ENCODE results near the gene RNF141. TPM values are rescaled to one million over a fixed set of nuclear protein-coding genes. Genes with fewer than 3 reads are reported as not detected.

RNF141 gene
- total RNA-seq, 1 donor = 34.9 TPM

DNA sequence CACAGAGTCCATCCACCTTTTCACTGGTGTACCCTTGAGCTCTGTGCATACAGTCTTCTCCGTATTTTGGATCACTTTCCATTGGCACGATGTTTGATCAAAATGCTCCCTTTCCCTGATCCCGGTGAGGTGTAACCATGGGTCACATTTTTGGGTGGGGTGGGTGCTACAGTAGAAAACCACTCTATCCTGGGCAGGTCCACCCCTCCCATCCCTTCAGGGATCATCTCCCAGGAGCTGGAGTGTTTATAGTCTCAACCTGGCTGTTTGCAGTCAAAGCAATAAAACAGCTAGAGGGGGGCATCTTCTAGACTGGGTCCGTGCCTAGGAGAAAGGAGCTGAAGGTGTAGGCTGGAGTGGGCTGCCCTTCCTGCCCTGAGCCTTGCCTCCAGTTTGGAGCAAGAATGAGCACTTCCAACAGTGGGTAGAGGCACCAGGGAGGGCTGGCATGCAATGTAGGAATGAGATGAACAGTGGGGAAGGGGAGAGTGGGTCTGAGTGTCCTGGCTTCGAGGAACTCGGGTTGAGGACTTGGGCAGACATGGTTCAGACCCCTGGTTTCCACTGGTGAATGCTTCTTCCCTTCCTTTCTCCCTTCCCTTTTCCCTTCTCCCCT lies 38.8 kb downstream of the RNF141 start:
- no peak overlapping the region for H3K4me3 ChIP-seq (ENCODE audit: low read depth, low read length)
- no peak for DNase-seq (ENCODE audit: low read depth)
- TF ChIP-seq, protein P1, sequence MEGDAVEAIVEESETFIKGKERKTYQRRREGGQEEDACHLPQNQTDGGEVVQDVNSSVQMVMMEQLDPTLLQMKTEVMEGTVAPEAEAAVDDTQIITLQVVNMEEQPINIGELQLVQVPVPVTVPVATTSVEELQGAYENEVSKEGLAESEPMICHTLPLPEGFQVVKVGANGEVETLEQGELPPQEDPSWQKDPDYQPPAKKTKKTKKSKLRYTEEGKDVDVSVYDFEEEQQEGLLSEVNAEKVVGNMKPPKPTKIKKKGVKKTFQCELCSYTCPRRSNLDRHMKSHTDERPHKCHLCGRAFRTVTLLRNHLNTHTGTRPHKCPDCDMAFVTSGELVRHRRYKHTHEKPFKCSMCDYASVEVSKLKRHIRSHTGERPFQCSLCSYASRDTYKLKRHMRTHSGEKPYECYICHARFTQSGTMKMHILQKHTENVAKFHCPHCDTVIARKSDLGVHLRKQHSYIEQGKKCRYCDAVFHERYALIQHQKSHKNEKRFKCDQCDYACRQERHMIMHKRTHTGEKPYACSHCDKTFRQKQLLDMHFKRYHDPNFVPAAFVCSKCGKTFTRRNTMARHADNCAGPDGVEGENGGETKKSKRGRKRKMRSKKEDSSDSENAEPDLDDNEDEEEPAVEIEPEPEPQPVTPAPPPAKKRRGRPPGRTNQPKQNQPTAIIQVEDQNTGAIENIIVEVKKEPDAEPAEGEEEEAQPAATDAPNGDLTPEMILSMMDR (IDR thresholded peaks at IDR 0.05; ENCODE audit: insufficient read depth, low read length) = no peak

DNA sequence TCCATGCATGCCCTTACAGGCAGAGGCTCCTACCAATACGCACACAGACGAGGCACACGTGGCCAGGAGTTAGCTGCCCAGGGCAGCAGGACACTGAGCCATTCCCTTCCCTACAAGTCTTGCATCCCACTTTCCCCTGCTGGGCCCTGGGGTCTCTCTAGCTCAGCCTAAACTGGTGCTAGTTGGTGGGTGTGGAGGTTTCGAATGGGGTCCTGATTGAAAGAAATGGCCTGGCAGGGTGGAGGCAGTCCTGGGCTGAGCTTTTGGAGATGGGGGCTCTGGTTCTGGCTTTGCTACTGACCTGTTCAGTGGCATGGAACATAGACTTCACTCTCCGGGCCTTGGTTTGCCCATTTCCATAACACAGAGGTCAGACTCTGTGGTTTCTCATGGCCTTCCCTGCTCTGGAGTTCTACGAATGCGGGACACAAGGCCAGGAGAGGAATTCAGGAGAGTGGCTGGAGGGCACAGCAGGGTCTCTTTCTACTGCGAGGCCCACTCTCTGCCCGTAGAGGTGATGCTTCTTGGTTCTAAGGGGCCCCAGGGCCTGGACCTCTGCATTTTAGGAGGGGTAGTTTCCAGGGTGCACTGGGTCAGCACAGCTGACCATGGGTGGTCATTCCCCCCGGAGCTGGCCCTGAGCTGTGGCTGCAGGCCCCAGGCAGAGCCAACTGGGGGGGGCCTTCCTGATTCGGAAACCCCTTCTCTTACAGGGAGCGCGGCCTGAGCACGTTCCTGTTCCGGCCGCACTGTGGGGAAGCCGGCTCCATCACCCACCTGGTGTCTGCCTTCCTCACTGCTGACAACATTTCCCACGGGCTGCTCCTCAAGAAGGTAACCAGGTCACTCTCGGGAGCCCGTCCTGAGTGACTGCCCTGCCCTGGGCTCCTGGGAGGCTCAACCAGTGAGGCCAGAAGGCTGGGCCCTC lies 40.0 kb downstream of the RNF141 start:
- no peak overlapping the region for H3K4me3 ChIP-seq (ENCODE audit: low read depth, low read length)
- TF ChIP-seq, protein P1 (IDR thresholded peaks at IDR 0.05; ENCODE audit: insufficient read depth, low read length) = no peak
- no peak for DNase-seq (ENCODE audit: low read depth)

DNA sequence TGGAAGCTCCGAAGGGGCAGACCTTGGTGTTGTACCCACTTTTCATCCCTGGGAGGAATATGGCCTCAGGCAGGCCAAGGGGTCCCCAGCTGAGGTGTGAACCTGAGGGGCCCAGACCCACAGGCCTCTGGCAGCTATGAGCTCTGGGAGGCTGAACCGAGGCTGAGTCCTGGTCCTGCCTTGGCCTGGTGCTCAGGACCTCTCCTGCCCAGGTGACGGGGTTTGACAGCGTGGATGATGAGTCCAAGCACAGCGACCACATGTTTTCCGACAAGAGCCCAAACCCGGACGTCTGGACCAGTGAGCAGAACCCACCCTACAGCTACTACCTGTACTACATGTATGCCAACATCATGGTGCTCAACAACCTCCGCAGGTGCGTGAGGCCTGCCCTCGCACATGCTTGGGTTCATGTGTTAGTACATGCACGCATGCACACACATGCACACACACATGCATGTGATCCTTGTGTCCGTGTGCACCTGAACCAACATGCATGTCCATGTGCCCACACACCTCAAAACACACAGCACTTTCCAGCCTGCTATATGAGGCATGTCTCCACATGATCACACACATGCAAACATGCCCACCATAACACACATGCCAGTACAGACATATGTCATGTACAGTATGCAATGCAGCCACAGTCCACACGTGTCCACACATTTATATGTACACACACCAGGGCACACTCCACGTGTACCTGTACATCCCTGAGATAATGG lies 40.9 kb downstream of the RNF141 start:
- no peak overlapping the region for H3K4me3 ChIP-seq (ENCODE audit: low read depth, low read length)
- TF ChIP-seq, protein P1 (IDR thresholded peaks at IDR 0.05; ENCODE audit: insufficient read depth, low read length) = no peak
- DNase-seq (ENCODE audit: low read depth) = no peak

DNA sequence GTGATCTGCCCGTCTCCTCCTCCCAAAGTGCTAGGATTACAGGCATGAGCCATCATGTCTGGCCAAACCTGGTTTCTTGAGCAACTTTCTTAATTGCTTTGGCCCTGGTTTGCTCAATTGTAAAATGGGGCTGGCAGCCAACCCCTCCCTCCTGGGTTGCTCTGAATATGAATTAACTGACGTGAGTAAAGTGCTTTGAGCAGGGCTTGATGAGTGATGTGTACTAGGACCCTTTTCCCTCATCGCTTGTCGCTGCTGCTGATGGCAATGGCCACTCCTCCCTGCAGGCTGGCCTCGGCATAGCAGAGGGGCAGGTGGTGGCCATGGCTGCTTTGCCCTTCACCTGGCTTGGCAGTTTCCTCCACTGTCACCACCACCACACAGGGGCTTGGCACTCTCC lies 41.5 kb downstream of the RNF141 start:
- peak; percentile 40 for DNase-seq (ENCODE audit: low read depth)
- TF ChIP-seq, protein P1 (IDR thresholded peaks at IDR 0.05; ENCODE audit: insufficient read depth, low read length) = no peak
- H3K4me3 ChIP-seq (ENCODE audit: low read depth, low read length) = no peak overlapping the region

DNA sequence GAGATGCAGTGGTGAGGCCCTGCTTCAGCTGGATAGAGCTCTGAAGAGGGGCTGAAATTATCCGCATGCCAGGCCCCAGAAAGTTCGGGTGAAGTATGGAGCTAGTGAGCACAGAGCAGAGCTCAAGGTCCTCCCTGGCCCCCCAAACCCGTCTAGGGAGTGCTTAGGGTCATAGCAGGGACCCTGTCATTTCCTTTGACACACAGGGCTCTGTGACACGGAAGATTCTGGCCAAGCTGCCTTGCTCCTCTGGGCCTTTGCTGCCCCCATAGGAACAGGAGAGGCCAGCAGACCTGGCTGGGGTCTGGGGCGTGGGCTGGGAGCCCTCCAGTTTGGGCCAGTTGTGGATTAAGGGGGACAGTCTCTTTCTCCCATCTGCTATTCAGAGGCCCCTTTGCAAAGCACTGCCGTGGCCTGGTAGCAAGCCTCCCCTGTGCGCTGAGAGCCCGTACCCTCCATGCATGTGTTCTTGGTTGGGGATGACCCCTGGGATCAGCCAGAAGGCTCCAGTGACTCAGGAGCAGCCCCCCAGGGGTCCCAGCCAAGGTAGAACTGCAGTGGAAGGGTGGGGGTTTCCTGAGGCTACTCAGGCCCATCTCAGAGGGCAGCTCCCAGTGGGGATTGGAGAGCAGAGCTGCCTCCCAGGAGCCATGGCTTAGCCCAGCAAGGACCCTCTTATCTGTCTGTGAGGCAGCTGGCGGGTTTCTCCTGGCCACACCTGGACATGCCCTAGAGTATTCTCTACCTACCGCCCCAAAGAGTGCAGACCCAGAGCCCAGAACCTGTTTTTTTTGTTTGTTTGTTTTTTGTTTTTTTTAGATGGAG lies 42.3 kb downstream of the RNF141 start:
- DNase-seq (ENCODE audit: low read depth) = no peak
- no peak overlapping the region for H3K4me3 ChIP-seq (ENCODE audit: low read depth, low read length)
- TF ChIP-seq, protein P1 (IDR thresholded peaks at IDR 0.05; ENCODE audit: insufficient read depth, low read length) = no peak

DNA sequence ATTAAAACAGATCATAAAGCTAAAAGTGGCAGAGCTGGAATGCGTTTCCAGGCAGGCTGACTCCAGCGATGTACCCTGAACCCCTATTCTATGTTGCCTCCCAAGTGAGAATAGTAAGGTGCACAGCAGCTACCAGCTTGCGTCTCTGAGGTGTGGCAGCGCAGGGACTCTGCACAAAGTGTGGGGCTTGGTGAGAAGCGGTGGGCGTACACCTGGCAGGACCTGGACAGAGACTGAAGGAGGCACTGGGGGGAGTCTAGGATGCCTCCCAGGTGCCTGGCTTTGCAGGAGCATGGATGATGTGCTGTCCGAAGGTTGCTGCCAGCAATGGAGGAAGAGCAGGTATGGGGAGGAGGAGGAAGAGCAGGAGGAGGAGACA lies 43.0 kb downstream of the RNF141 start:
- no peak for DNase-seq (ENCODE audit: low read depth)
- no peak overlapping the region for H3K4me3 ChIP-seq (ENCODE audit: low read depth, low read length)
- TF ChIP-seq, protein P1 (IDR thresholded peaks at IDR 0.05; ENCODE audit: insufficient read depth, low read length) = no peak
